Bone marrow (tissue), 2 donors: Measurements from ENCODE around the gene ECT2.
"Not testable (repeated sequence)": the region's sequence is repeated elsewhere in the genome, so short reads cannot be mapped to it uniquely, and the experiment has no call there.

Experiments used
- DNase-seq, 2 donors: peaks; one replicate each; lab custom pipeline; 2025; lab: John Stamatoyannopoulos, UW

The ECT2 gene

DNA sequence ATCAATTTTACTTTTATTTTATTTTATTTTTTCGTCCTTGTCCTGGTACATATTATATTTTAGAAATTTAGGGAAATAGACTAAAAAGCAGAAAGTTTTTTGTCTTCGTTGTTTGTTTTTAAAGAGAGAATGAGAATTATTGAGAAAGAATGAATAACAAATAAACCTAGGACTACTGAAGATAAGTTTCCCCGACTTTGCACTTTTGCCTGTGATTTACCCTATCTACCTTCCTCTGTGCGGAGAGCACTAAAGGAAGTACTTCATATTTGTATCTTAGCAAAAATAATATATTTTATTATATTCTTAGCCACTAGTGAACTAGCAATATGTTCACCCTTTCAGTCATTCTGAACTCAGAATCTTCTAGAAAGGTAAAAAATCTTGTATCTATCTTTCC, 60.6 kb downstream of the ECT2 start:
- no peak for DNase-seq

- DNase-seq, result no peak
Measured at GRCh38 chr3:172813462-172813861, 62.9 kb downstream of the ECT2 start.

GRCh38 chr3:172814738-172815137, 64.2 kb downstream of the ECT2 start:
- no peak for DNase-seq

DNA sequence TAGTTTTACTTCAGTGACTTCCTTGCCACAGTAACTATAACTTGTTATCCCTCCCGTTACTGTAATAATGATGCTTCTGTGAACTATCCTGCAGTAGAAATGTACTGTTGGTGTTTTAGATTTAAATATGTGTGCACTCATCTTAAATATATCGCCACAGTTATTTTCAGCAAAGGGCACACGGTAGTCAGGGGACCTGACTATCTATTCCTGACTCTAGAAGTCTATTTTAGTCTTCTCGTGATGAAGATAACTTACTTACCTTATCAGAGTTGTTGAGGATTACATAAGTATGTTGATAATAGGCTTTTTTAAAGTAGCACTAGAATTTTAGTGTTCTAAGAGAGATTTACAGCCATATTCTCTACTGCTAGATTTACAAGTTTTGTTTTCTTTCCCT, 65.3 kb downstream of the ECT2 start:
- no peak for DNase-seq

GRCh38 chr3:172816281-172816680, 65.8 kb downstream of the ECT2 start:
- DNase-seq, result no peak

DNA sequence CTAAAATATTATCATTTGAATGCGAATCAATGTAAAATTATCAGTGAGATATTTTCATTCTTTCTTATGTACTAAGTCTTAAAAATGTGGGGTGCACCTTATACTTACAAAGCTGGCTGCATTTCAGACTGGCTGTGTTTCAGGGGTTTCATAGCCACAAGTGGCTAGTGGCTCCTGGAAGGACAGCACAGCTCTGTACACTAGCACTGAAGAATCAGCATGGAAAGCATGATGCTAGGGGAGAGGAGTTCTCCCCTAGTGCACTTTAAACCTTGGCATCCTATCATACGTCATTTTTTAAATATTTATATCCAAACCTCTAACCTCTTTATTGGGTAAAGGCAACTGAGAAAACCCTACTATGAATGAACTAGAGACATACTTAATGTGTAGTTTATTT, 66.4 kb downstream of the ECT2 start:
- no peak for DNase-seq

- DNase-seq, result no peak
Measured at GRCh38 chr3:172820492-172820891, 70.0 kb downstream of the ECT2 start.

DNA sequence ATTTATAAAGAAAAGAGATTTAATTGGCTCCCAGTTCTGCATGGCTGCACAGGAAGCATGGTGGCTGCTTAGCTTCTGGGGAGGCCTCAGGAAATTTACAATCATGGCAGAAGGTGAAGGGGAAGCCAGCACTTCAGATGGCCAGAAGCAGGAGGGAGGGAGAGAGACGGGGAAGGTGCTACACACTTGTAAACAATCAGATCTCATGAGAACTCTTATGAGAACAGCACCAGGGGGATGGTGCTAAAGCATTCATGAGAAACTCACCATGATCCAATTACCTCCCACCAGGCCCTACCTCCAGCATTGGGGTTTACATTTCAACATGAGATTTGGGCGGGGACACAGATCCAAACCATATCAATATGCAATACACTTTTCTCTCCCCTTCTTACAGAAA, 73.7 kb downstream of the ECT2 start:
- DNase-seq, result no peak

DNA sequence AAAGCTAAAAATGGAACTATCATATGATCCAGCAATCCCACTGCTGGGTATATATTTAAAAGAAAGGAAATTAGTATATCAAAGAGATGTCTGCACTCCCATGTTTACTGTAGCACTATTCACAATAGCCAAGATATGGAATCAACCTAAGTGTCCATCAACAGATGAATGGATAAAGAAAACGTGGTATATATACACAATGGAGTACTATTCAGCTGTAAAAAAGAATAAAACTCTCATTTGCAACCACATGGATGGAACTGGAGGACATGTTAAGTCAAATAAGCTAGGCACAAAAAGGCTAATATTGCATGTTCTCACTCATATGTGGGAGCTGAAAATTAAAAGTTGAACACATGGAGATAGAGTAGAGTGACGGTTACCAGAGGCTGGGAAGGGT, 76.7 kb downstream of the ECT2 start:
- DNase-seq, result not testable (repeated sequence)

DNA sequence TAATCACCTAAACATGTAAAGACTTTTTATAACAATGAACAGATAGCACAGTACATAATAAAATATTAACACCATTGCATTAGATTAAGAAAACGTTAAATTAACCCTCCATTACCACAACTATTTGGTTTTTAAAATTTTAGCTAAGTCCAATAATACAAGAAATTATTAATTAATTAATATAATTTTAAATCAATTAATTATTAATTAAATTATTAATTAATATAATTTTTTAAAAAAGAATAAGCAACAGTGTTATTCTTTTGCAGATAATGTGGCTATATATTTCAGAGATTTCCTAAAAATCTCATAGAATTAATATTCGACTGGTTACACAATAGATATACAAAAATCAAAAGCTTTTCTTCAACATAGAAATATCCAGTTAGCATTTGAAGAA, 82.5 kb downstream of the ECT2 start:
- no peak for DNase-seq

- DNase-seq, result peak in 1 of 2 donors; percentile 12
Measured at GRCh38 chr3:172836390-172836997, 86.0 kb downstream of the ECT2 start.

GRCh38 chr3:172839679-172840078, 89.2 kb downstream of the ECT2 start:
- DNase-seq, result no peak

- DNase-seq, result no peak
Measured at GRCh38 chr3:172840463-172840862, 89.9 kb downstream of the ECT2 start.

- no peak for DNase-seq
Measured at GRCh38 chr3:172840913-172841312, 90.4 kb downstream of the ECT2 start.

GRCh38 chr3:172844428-172844827, 93.9 kb downstream of the ECT2 start:
- no peak for DNase-seq

DNA sequence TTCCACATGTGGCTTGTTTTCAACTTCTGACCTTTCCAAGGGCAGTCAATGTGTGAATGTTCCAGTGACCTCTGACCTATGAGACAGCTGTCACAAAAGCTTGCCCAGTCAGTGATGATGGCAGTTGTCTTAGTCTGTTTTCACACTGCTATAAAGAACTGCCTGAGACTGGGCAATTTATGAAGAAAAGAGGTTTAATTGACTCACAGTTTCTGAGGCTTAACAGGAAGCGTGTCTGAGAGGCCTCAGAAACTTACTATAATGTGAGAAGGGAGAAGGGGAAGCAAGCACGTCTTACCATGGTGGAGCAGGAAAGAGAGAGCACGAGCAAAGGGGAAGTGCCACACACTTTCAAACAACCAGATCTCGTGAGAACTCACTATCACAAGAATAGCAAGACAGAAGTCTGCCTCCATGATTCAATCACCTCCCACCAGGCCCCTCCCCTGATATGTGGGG, 95.6 kb downstream of the ECT2 start:
- DNase-seq, result peak in 1 of 2 donors; percentile 9

DNA sequence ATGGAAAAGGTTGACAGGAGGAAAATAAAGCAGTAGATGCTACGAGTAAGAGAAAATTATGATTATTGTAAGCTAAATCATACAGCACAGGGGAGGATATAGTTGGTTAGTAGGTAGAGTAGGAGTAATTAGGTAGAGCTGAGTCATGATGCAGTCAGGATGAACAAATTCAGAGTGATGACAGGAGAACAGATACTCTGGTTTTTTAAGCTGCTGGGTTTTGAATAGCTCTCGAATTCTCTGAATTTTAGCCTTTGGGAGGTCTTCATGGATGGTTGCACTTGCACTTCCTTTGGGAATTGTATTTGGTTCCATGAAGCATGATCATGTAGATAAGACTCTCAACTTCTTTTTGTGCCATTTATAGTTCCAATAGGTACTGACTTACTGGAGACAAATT, 96.2 kb downstream of the ECT2 start:
- DNase-seq, result no peak

- DNase-seq, result no peak
Measured at GRCh38 chr3:172847292-172847691, 96.8 kb downstream of the ECT2 start.

- no peak for DNase-seq
Measured at GRCh38 chr3:172848910-172849309, 98.4 kb downstream of the ECT2 start.

GRCh38 chr3:172853005-172853404, 102.5 kb downstream of the ECT2 start:
- no peak for DNase-seq

- no peak for DNase-seq
Measured at GRCh38 chr3:172853921-172854666, 103.6 kb downstream of the ECT2 start.

GRCh38 chr3:172855037-172855436, 104.5 kb downstream of the ECT2 start:
- DNase-seq, result no peak

DNA sequence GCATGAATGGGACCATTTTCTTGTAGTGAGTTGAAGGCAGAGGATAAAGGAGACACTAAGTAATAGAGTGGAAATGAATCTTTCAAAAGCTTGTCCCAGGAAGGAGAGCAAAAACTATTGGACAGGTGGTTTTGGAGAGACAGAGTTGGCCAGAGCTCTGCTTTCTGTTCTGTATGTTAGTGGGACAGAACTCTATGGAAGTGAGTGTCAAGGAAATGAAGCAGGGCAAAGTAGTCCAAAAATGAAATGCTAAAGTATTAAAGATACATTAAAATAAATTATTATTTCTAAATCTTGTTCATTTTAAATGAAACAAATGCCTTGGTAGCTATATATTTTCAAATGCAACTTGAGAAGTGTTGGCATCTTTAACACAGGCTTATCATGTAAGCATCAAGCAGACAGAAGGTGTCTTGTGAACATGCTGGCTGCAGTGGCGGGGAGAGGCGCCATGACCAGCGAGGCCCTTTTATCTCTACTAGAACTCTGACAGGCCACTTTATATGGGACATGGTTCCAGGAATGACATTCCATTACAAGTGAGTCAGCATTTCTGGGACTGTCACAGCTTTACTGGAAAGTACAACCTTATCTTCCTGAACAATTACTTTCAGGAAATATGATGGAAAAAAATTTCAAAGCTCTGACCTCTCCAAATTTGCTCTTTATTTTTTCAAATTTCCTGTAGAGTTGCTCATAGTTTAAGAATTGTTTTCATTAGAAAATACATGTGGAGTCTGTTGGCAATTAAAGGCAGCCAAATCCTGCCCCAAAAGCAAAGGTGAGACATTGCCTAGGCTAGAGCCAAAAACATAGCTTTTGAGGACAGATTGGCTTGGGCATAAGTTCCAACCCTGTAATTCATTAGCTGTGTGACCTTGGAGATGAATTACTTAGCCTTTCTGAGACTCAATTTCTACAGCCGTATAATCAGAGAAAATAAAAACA, 106.5 kb downstream of the ECT2 start:
- no peak for DNase-seq
